Muscle layer of duodenum (tissue), 2 donors: ENCODE results near the gene HYCC2.
"Not testable (repeated sequence)": the region's sequence is repeated elsewhere in the genome, so short reads cannot be mapped to it uniquely, and the experiment has no call there.

Source experiments
- H3K27ac ChIP-seq: one replicate; pipeline ENCODE4 v1.7.0; 2013; ENCODE audit warnings: mild to moderate bottlenecking, low read length
- H3K27me3 ChIP-seq: one replicate; pipeline ENCODE4 v1.7.0; 2013; ENCODE audit warnings: low read depth, mild to moderate bottlenecking, control low read depth, low read length
- H3K36me3 ChIP-seq, 2 donors: one replicate each; pipeline ENCODE4 v1.7.0; 2013; ENCODE audit warnings: low read length in 2 of 2, control low read depth in 1 of 2, mild to moderate bottlenecking in 1 of 2; ENCODE audit not compliant: insufficient read depth in 2 of 2, control insufficient read depth in 1 of 2
- H3K4me1 ChIP-seq, 2 donors: one replicate each; pipeline ENCODE4 v1.7.0; 2013; ENCODE audit warnings: low read length in 2 of 2, mild to moderate bottlenecking in 2 of 2, control low read depth in 1 of 2, moderate library complexity in 1 of 2; ENCODE audit not compliant: insufficient read depth in 2 of 2, control insufficient read depth in 1 of 2
- H3K4me3 ChIP-seq, 2 donors: one replicate each; pipeline ENCODE4 v1.7.0; 2013; ENCODE audit warnings: low read length in 2 of 2, low read depth in 1 of 2, mild to moderate bottlenecking in 1 of 2
- H3K9me3 ChIP-seq, 2 donors: one replicate each; pipeline ENCODE4 v1.7.0; 2013; ENCODE audit warnings: low read length in 2 of 2, control low read depth in 1 of 2, mild to moderate bottlenecking in 1 of 2; ENCODE audit not compliant: control insufficient read depth in 1 of 2
- donor health status: healthy.

Gene HYCC2

GRCh38 chr2:201040867-201041628 is 30.4 kb downstream of the HYCC2 start:
- Histone ChIP-seq H3K27me3 (no peaks in the 10 kb centered on the region), H3K4me1 (no peaks in the 10 kb centered on the region), H3K27ac (no peak overlapping the region), H3K4me3 (no peak overlapping the region), H3K9me3 (no peaks in the 10 kb centered on the region), H3K36me3 (no peaks in the 10 kb centered on the region)

- Histone ChIP-seq H3K27ac (no peak overlapping the region), H3K27me3 (no peaks in the 10 kb centered on the region), H3K36me3 (no peaks in the 10 kb centered on the region), H3K9me3 (no peaks in the 10 kb centered on the region), H3K4me1 (no peaks in the 10 kb centered on the region), H3K4me3 (no peak overlapping the region)
Observed at GRCh38 chr2:201038855-201039254, 32.6 kb downstream of the HYCC2 start.

- not testable (repeated sequence) for H3K36me3 ChIP-seq, H3K4me1 ChIP-seq, H3K27me3 ChIP-seq, H3K4me3 ChIP-seq, H3K27ac ChIP-seq, H3K9me3 ChIP-seq
Observed at GRCh38 chr2:201038361-201038760, 33.1 kb downstream of the HYCC2 start.

GRCh38 chr2:201034355-201034754 is 37.1 kb downstream of the HYCC2 start:
- not testable (repeated sequence) for H3K4me3 ChIP-seq, H3K4me1 ChIP-seq, H3K27ac ChIP-seq, H3K9me3 ChIP-seq, H3K36me3 ChIP-seq, H3K27me3 ChIP-seq

DNA sequence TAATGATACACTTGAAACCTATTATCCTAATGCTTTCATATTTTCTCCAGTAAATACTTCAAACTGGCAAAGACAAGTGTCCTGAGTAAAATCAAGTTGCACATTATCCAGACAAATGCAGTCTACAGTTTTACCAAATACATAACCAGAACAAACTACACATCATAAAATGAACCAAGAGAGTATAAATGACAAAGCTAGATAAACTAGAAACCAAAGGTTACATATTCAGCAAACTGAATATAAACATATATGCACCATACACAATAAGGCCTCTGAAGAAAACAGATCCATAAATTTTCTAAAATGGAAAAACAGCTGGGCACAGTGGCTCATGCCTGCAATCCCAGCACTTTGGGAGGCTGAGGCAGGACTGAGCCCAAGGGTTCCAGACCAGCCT is 47.0 kb downstream of the HYCC2 start:
- Histone ChIP-seq H3K9me3 (no peaks in the 10 kb centered on the region), H3K4me3 (no peak overlapping the region), H3K4me1 (no peaks in the 10 kb centered on the region), H3K27ac (no peak overlapping the region), H3K27me3 (no peaks in the 10 kb centered on the region), H3K36me3 (peaks cover 6 to 18% of the 10 kb centered on the region in 2 donors)

GRCh38 chr2:201021914-201022313 is 49.6 kb downstream of the HYCC2 start:
- H3K36me3 ChIP-seq, result peaks cover 6 to 18% of the 10 kb centered on the region in 2 donors
- H3K9me3 ChIP-seq, result no peaks in the 10 kb centered on the region
- H3K27ac ChIP-seq, result no peak overlapping the region
- H3K4me1 ChIP-seq, result no peaks in the 10 kb centered on the region
- no peak overlapping the region for H3K4me3 ChIP-seq
- no peaks in the 10 kb centered on the region for H3K27me3 ChIP-seq
